Pancreas (tissue), 10 donors: ENCODE measurements around the gene TLE4. TPM values are rescaled to one million over a fixed set of nuclear protein-coding genes. Genes with fewer than 3 reads are reported as not detected.

ENCODE experiments used
- ATAC-seq, 4 donors: fragments of 200-7000 bp; cut with Tn5 transposase; one replicate each; pipeline versions ENCODE4 v1.8.0 to v1.9.1; 2020; ENCODE audit warnings: mild to moderate bottlenecking in 4 of 4, moderate library complexity in 4 of 4
- DNase-seq, 6 donors: peaks; one replicate each; pipeline ENCODE4 v3.0.0-alpha.2; 2020
- FAIRE-seq: peaks from 2 replicates; lab custom pipeline; 2012; peaks lifted over from hg19 to GRCh38; lab: Jason Lieb, UNC
- H3K27ac ChIP-seq, 4 donors: fragments of 200-600 bp; sonication (generic); 1 replicate in 3 of 4; 2 replicates in 1 of 4; pipeline versions ENCODE4 v1.5.0 to v1.8.0; 2020
- H3K27me3 ChIP-seq, 4 donors: fragments of 200-600 bp; one replicate each; pipeline ENCODE4 v1.8.0; 2021
- H3K36me3 ChIP-seq, 3 donors: fragments of 200-600 bp; sonication (generic) in 1 of 3; one replicate each; pipeline versions ENCODE4 v1.5.0 to v1.8.0; 2020 to 2021
- H3K4me1 ChIP-seq, 3 donors: fragments of 200-600 bp; one replicate each; pipeline ENCODE4 v1.8.0; 2021
- H3K4me3 ChIP-seq, 4 donors: fragments of 200-600 bp; sonication (generic) in 2 of 4; one replicate each; pipeline versions ENCODE4 v1.5.0 to v1.8.0; 2020 to 2021
- H3K9me3 ChIP-seq, 4 donors: fragments of 200-600 bp; one replicate each; pipeline ENCODE4 v1.8.0; 2021
- CTCF ChIP-seq, 4 donors: fragments of 200-600 bp; sonication (generic) in 3 of 4; IDR thresholded peaks; one replicate each; pipeline versions ENCODE4 v1.5.0 to v1.8.0; 2021; ENCODE audit warnings: antibody characterized with exemption in 4 of 4
- WGBS, 2 donors: extraction: QIAGEN DNeasy Blood & Tissue Kit; methylation state at CpG; one replicate each; pipeline ENCODE4 v1.1.7; 2013; 5-methylcytosine and 5-hydroxymethylcytosine counted together
- intact Hi-C, 3 donors: fragments of 100-400 bp; cut with DNase I; formaldehyde crosslinking; loops; one replicate each; pipeline versions ENCODE4 v1.11.1 to v1.14.2; 2022
- polyA plus RNA-seq, 2 donors: library from polyadenylated mRNA; stranded (reverse); fragments of 200-250 nt; gene quantifications; one replicate each; pipeline ENCODE4 v1.2.3, GENCODE V29; 2013
- total RNA-seq, 6 donors: library from RNA; stranded (reverse); fragmentation: NEBNext Ultra II Directional in 4 of 6; extraction: Animal tissue kit (Norgen Biotek cat#: 25700) in 4 of 6; gene quantifications; one replicate each; pipeline versions ENCODE4 v1.2.1 to v1.2.4, GENCODE V29; 2021 to 2023
- donor health status: healthy with polysubstance abuse.
- donor health status: DM: no; HTN: no; CAD: no; lungs with moderate emphysema.
- donor health status: DM: no; HTN: no; CAD: no.
- donor health status: control.
- donor health status: control.
- donor health status: Bipolar disorder and iron deficiency.
- donor health status: DM: yes; HTN: yes; CAD: no.
- donor health status: DM: no; HTN: no; CAD: no.
- donor health status: DM: no; HTN: no; CAD: no.
- donor health status: DM: yes; HTN: yes; CAD: no.

The TLE4 gene
- total and polyA plus RNA-seq, 8 donors = 2.8 to 19.0 (median 9.7) TPM

GRCh38 chr9:79688363-79688762 lies 116.6 kb downstream of the TLE4 start:
- no peaks in the 10 kb centered on the region for H3K36me3 ChIP-seq
- no peak for DNase-seq
- no peaks in the 10 kb centered on the region for H3K9me3 ChIP-seq
- H3K27ac ChIP-seq = no peak overlapping the region
- FAIRE-seq = no peak
- H3K4me3 ChIP-seq = no peak overlapping the region
- intact Hi-C loops = no loop called here
- no peaks in the 10 kb centered on the region for H3K4me1 ChIP-seq
- H3K27me3 ChIP-seq = no peaks in the 10 kb centered on the region
- WGBS, 2 donors = 75 to 93% methylated on average over 4 of the region's 4 CpGs
- no peak for ATAC-seq
- TF ChIP-seq CTCF (IDR thresholded peaks at IDR 0.05) = no peak

DNA sequence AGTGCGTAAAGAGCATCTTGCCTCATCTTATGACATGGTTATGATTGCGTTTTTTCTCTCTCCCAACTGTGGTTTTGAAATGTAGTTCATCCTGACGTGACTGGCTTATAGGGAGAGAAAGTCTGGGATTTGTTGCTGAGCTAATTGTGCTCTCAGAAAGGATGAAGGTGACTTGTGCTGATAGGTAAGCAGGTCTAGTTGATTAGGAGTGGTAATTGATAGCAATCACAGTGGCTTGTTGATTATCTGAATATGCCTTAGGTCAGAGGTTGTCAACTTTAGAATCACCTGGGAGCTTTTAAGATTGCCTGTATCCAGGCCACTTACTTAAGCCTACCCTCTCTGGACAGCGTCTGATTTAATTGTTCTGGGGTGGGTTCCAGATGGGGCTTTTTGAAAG lies 117.8 kb downstream of the TLE4 start:
- Histone ChIP-seq H3K27me3 (no peaks in the 10 kb centered on the region), H3K4me3 (no peak overlapping the region), H3K9me3 (no peaks in the 10 kb centered on the region), H3K4me1 (no peaks in the 10 kb centered on the region), H3K36me3 (no peaks in the 10 kb centered on the region), H3K27ac (no peak overlapping the region)
- intact Hi-C loops = no loop called here
- WGBS, 2 donors = 94 to 95% methylated on average over 4 of the region's 4 CpGs
- TF ChIP-seq CTCF (IDR thresholded peaks at IDR 0.05) = no peak
- FAIRE-seq (no peak), DNase-seq (no peak), ATAC-seq (no peak)

DNA sequence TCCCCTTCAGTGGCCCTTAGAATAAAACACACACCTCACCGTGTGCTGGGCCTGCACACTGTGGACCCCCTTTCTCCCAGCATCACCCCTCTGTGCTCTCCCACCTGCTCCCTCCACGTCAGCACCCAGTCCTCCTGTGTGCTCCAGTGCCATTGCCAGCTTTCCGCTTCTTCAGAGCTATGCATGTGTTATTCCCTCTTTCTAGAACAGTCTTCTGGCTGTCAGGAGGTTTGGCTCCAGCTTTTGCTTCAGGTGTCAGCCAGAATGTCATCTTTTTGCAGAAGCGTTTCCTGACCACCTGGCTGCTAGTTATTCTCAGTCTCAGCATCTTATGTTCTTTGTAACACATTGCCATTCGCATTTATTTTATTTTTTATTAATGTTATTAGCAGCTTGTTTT lies 119.7 kb downstream of the TLE4 start:
- intact Hi-C loops = no loop called here
- ATAC-seq (no peak), DNase-seq (no peak), FAIRE-seq (no peak)
- Histone ChIP-seq H3K27me3 (no peaks in the 10 kb centered on the region), H3K36me3 (no peaks in the 10 kb centered on the region), H3K4me1 (no peaks in the 10 kb centered on the region), H3K4me3 (no peak overlapping the region), H3K27ac (no peak overlapping the region), H3K9me3 (no peaks in the 10 kb centered on the region)
- 95 to 96% methylated on average over 5 of the region's 5 CpGs for WGBS, 2 donors
- TF ChIP-seq CTCF (IDR thresholded peaks at IDR 0.05) = no peak

DNA sequence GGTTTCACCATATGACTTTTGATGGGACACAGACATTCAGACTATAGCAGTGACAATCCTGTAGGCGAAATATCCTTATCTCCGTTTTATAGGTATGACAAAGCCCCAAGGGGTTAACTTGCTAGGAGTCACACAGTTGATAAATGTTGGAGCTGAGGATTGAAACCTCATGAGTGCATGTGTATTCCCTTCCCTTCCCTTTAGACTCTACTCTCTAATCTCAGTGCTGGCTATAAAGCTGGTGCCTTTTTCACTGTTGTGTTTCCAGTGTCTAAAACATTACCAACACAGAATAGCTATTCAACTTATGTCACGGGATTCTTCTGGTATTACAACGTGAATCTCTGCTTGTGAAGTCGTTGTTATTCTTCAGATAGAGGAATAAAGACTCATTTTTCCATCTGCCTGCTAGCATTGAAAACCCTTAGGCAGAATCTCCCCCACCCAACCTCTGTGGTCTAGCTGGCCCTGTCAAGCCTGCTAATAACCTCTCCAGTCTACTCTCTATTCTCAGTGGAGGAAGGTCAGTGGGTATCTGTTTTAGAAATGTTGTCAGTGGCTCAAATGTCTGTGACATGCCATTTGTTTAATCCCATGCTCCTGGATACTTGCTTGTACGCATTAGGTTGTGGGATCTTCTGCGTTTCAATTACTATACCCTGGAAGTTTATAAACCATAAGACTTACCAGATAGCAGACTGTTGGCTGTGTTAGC lies 121.2 kb downstream of the TLE4 start:
- intact Hi-C loops = no loop called here
- 85 to 91% methylated on average over 7 of the region's 7 CpGs for WGBS, 2 donors
- Histone ChIP-seq H3K27ac (no peak overlapping the region), H3K27me3 (no peaks in the 10 kb centered on the region), H3K4me3 (no peak overlapping the region), H3K9me3 (no peaks in the 10 kb centered on the region), H3K36me3 (no peaks in the 10 kb centered on the region), H3K4me1 (no peaks in the 10 kb centered on the region)
- DNase-seq (no peak), ATAC-seq (no peak), FAIRE-seq (no peak)
- TF ChIP-seq CTCF (IDR thresholded peaks at IDR 0.05) = no peak

DNA sequence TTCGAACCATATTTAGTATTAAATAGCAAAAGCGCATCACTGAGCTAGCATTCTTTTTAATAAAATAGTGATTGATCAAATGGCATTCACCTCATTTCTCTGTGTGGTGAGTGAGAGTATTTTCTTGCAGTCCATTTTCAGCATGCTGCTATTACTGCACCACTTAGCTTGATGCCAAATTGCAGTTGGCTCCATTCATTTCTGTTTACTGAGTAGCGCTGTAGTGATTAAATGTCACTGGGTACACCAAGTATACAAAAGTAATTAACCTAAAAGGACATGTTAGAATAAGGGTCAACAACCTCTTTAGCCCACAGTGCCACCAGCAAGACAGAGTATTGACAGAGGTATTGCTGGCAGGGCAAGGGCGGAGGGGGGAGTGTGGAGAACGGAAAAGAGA lies 122.0 kb downstream of the TLE4 start:
- Histone ChIP-seq H3K36me3 (no peaks in the 10 kb centered on the region), H3K27ac (no peak overlapping the region), H3K4me1 (no peaks in the 10 kb centered on the region), H3K9me3 (no peaks in the 10 kb centered on the region), H3K4me3 (no peak overlapping the region), H3K27me3 (no peaks in the 10 kb centered on the region)
- FAIRE-seq (no peak), DNase-seq (no peak), ATAC-seq (no peak)
- WGBS, 2 donors = 80 to 83% methylated on average over 5 of the region's 5 CpGs
- no peak for TF ChIP-seq CTCF (IDR thresholded peaks at IDR 0.05)
- intact Hi-C loops = no loop called here
